ENCODE data around the gene SLAMF1. TPM values are rescaled to one million over a fixed set of nuclear protein-coding genes. Genes with fewer than 3 reads are reported as not detected.

SLAMF1 gene
- total and polyA plus RNA-seq, 2 experiments from 2014 or later = not detected

DNA sequence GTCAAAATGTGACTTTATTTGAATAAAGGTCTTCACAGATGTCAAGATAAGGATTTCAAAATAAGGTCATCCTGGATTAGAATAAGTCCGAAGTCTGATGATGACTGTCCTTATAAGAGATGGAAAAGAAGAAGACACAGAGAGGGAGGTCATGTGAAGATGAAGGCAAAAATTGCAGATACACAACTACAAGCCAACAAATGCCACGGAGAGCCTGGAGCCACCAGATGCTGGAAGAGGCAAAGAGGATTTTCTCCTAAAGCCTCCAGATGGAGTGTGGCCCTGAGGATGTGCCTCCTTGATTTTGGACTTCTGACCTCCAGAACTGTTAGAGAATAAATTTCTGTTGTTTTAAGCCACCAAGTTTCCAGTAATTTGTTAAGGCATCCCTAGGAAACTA, 31.2 kb downstream of the SLAMF1 start (continued):
- TF ChIP-seq, protein P1, sequence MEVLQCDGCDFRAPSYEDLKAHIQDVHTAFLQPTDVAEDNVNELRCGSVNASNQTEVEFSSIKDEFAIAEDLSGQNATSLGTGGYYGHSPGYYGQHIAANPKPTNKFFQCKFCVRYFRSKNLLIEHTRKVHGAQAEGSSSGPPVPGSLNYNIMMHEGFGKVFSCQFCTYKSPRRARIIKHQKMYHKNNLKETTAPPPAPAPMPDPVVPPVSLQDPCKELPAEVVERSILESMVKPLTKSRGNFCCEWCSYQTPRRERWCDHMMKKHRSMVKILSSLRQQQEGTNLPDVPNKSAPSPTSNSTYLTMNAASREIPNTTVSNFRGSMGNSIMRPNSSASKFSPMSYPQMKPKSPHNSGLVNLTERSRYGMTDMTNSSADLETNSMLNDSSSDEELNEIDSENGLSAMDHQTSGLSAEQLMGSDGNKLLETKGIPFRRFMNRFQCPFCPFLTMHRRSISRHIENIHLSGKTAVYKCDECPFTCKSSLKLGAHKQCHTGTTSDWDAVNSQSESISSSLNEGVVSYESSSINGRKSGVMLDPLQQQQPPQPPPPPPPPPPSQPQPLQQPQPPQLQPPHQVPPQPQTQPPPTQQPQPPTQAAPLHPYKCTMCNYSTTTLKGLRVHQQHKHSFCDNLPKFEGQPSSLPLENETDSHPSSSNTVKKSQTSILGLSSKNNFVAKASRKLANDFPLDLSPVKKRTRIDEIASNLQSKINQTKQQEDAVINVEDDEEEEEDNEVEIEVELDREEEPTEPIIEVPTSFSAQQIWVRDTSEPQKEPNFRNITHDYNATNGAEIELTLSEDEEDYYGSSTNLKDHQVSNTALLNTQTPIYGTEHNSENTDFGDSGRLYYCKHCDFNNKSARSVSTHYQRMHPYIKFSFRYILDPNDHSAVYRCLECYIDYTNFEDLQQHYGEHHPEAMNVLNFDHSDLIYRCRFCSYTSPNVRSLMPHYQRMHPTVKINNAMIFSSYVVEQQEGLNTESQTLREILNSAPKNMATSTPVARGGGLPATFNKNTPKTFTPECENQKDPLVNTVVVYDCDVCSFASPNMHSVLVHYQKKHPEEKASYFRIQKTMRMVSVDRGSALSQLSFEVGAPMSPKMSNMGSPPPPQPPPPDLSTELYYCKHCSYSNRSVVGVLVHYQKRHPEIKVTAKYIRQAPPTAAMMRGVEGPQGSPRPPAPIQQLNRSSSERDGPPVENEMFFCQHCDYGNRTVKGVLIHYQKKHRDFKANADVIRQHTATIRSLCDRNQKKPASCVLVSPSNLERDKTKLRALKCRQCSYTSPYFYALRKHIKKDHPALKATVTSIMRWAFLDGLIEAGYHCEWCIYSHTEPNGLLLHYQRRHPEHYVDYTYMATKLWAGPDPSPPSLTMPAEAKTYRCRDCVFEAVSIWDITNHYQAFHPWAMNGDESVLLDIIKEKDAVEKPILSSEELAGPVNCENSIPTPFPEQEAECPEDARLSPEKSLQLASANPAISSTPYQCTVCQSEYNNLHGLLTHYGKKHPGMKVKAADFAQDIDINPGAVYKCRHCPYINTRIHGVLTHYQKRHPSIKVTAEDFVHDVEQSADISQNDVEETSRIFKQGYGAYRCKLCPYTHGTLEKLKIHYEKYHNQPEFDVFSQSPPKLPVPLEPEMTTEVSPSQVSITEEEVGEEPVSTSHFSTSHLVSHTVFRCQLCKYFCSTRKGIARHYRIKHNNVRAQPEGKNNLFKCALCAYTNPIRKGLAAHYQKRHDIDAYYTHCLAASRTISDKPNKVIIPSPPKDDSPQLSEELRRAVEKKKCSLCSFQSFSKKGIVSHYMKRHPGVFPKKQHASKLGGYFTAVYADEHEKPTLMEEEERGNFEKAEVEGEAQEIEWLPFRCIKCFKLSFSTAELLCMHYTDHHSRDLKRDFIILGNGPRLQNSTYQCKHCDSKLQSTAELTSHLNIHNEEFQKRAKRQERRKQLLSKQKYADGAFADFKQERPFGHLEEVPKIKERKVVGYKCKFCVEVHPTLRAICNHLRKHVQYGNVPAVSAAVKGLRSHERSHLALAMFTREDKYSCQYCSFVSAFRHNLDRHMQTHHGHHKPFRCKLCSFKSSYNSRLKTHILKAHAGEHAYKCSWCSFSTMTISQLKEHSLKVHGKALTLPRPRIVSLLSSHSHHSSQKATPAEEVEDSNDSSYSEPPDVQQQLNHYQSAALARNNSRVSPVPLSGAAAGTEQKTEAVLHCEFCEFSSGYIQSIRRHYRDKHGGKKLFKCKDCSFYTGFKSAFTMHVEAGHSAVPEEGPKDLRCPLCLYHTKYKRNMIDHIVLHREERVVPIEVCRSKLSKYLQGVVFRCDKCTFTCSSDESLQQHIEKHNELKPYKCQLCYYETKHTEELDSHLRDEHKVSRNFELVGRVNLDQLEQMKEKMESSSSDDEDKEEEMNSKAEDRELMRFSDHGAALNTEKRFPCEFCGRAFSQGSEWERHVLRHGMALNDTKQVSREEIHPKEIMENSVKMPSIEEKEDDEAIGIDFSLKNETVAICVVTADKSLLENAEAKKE (CRISPR knock-in tag; IDR thresholded peaks at IDR 0.05) = no peak
- TF ChIP-seq ZNF114 (CRISPR knock-in tag; IDR thresholded peaks at IDR 0.05) (no peak), NANOG (IDR thresholded peaks at IDR 0.05; ENCODE audit: borderline replicate concordance) (no peak), EZH2phosphoT487 (IDR thresholded peaks at IDR 0.05; ENCODE audit: unreplicated experiment) (no peak)
- TF ChIP-seq, protein P2, sequence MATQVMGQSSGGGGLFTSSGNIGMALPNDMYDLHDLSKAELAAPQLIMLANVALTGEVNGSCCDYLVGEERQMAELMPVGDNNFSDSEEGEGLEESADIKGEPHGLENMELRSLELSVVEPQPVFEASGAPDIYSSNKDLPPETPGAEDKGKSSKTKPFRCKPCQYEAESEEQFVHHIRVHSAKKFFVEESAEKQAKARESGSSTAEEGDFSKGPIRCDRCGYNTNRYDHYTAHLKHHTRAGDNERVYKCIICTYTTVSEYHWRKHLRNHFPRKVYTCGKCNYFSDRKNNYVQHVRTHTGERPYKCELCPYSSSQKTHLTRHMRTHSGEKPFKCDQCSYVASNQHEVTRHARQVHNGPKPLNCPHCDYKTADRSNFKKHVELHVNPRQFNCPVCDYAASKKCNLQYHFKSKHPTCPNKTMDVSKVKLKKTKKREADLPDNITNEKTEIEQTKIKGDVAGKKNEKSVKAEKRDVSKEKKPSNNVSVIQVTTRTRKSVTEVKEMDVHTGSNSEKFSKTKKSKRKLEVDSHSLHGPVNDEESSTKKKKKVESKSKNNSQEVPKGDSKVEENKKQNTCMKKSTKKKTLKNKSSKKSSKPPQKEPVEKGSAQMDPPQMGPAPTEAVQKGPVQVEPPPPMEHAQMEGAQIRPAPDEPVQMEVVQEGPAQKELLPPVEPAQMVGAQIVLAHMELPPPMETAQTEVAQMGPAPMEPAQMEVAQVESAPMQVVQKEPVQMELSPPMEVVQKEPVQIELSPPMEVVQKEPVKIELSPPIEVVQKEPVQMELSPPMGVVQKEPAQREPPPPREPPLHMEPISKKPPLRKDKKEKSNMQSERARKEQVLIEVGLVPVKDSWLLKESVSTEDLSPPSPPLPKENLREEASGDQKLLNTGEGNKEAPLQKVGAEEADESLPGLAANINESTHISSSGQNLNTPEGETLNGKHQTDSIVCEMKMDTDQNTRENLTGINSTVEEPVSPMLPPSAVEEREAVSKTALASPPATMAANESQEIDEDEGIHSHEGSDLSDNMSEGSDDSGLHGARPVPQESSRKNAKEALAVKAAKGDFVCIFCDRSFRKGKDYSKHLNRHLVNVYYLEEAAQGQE (IDR thresholded peaks at IDR 0.05; ENCODE audit: unreplicated experiment) = no peak

DNA sequence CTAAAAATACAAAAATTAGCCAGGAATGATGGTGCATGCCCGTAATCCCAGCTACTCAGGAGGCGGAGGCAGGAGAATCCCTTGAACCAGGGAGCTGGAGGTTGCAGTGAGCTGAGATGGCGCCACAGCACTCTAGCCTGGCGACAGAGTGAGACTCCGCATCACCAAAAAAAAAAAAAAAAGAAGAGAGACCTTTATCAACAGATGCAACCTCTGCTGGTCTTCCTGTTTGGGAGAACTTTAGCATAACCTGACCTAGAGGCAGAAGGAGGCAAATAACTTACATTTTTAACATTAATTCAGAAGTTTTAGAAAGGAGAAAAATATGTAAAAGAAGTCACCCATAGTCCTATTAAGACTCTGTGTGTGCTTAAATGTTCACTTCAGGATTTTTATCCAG, 32.4 kb downstream of the SLAMF1 start:
- Histone ChIP-seq H3K9me2 (ENCODE audit: insufficient read depth) (peaks cover 6% of the 10 kb centered on the region; the same call in 1 of the 2 replicates), H3K27ac (ENCODE audit: low read depth) (no peak overlapping the region), H3K79me2 (replicated peaks; ENCODE audit: insufficient read depth) (no peaks in the 10 kb centered on the region), H3K27me3 (ENCODE audit: insufficient read depth) (no peaks in the 10 kb centered on the region), H3K4me2 (no peak overlapping the region), H4K20me1 (replicated peaks; ENCODE audit: insufficient read depth) (no peaks in the 10 kb centered on the region), H2AFZ (no peak overlapping the region), H3K4me3 (no peak overlapping the region), H3F3A (replicated peaks; ENCODE audit: low read depth) (no peaks in the 10 kb centered on the region), H3K4me1 (ENCODE audit: insufficient read depth) (no peaks in the 10 kb centered on the region), H3K36me3 (ENCODE audit: insufficient read depth) (no peaks in the 10 kb centered on the region)
- peaks cover 9% of the 10 kb centered on the region for H3K4me1 Mint-ChIP-seq
- no peak overlapping the region for H3K4me3 Mint-ChIP-seq
- H3K36me3 Mint-ChIP-seq (ENCODE audit: low read depth) = no peaks in the 10 kb centered on the region; the same call in 2 of the 3 replicates
- no peak for DNase-seq (ENCODE audit: low spot score)
- H3K27me3 Mint-ChIP-seq (ENCODE audit: insufficient read depth, low read depth, poor library complexity) = no peaks in the 10 kb centered on the region
- H3K27ac Mint-ChIP-seq = no peak overlapping the region
- ATAC-seq = no peak
- no peak for TF ChIP-seq EZH2 (IDR thresholded peaks at IDR 0.05; ENCODE audit: low read depth, unreplicated experiment)
- no peak for TF ChIP-seq JUNB (IDR thresholded peaks at IDR 0.05; ENCODE audit: unreplicated experiment)
- TF ChIP-seq, protein P2 (IDR thresholded peaks at IDR 0.05; ENCODE audit: unreplicated experiment) = no peak
- TF ChIP-seq STAT1 (IDR thresholded peaks at IDR 0.05; ENCODE audit: unreplicated experiment) = no peak
- H3K9me3 Mint-ChIP-seq = peaks cover 5% of the 10 kb centered on the region; the same call in 2 of the 3 replicates

Measured in GM23338 (cell line).